IMR-90 (cell line): Measurements from ENCODE around the gene DNAH5. TPM values are rescaled to one million over a fixed set of nuclear protein-coding genes. Genes with fewer than 3 reads are reported as not detected.

Experiments used
- ATAC-seq: fragments of 200-7000 bp; cut with Tn5 transposase; 2 replicates; pipeline ENCODE4 v1.9.1; 2020; ENCODE audit warnings: low read depth, mild to moderate bottlenecking, moderate library complexity
- BruUV-seq: library from RNA; stranded (reverse); fragments of 400-500 nt; replicated peaks from 2 replicates; lab custom pipeline; 2021; lab: Mats Ljungman, UMichigan
- CTCF ChIA-PET: fragments of 300-600 bp; formaldehyde crosslinking; extraction: SDS; loops from one replicate; lab custom pipeline; 2021; ENCODE audit warnings: antibody characterized with exemption; lab: Yijun Ruan, JAX
- POLR2A ChIA-PET: fragments of 300-600 bp; sonication (Branson Sonifier 250); formaldehyde crosslinking; loops from one replicate; lab custom pipeline; 2022; ENCODE audit warnings: antibody characterized with exemption; ENCODE audit not compliant: unreplicated experiment; lab: Charles Lee
- DNase-seq: peaks from one replicate; pipeline ENCODE4 v3.0.0; 2013
- H2AFZ ChIP-seq: replicated peaks from 2 replicates; pipeline ENCODE3; 2013; ENCODE audit warnings: low read length, mild to moderate bottlenecking; ENCODE audit not compliant: poor library complexity
- H2AK5ac ChIP-seq: 2 replicates; pipeline ENCODE4 v1.6.1; 2013; ENCODE audit warnings: low read depth, low read length, inconsistent platforms
- H2AK9ac ChIP-seq: replicated peaks from 2 replicates; pipeline ENCODE3; 2013; ENCODE audit warnings: mild to moderate bottlenecking, low read depth, low read length, moderate library complexity; ENCODE audit not compliant: poor library complexity
- H2BK120ac ChIP-seq: 2 replicates; pipeline ENCODE4 v1.6.1; 2013; ENCODE audit warnings: low read depth, low read length, inconsistent platforms
- H2BK15ac ChIP-seq: 3 replicates; pipeline ENCODE4 v1.6.1; 2013; ENCODE audit warnings: low read depth, low read length, inconsistent platforms
- H2BK20ac ChIP-seq: 2 replicates; pipeline ENCODE4 v1.6.1; 2013; ENCODE audit warnings: low read depth, mild to moderate bottlenecking, inconsistent platforms, low read length, moderate library complexity
- H2BK5ac ChIP-seq: 2 replicates; pipeline ENCODE4 v1.6.1; 2013; ENCODE audit warnings: mild to moderate bottlenecking, low read depth, low read length, inconsistent platforms; ENCODE audit not compliant: poor library complexity, severe bottlenecking
- H3K14ac ChIP-seq: replicated peaks from 2 replicates; pipeline ENCODE4 v1.6.1; 2013; ENCODE audit warnings: low read depth, low read length, inconsistent platforms
- H3K18ac ChIP-seq: 2 replicates; pipeline ENCODE4 v1.6.1; 2013; ENCODE audit warnings: low read depth, low read length, control low read depth
- H3K23ac ChIP-seq: 2 replicates; pipeline ENCODE4 v1.6.1; 2013; ENCODE audit warnings: low read depth, low read length, inconsistent platforms
- H3K27ac ChIP-seq: 2 replicates; pipeline ENCODE4 v1.5.1; 2013; ENCODE audit warnings: mild to moderate bottlenecking, control low read depth, low read length; ENCODE audit not compliant: insufficient read depth
- H3K27me3 ChIP-seq: 2 replicates; pipeline ENCODE4 v1.6.1; 2013; ENCODE audit warnings: low read length; ENCODE audit not compliant: control insufficient read depth, insufficient read depth
- H3K36me3 ChIP-seq: 2 replicates; pipeline ENCODE4 v1.6.1; 2013; ENCODE audit warnings: low read length, mixed read lengths; ENCODE audit not compliant: control insufficient read depth, insufficient read depth
- H3K4ac ChIP-seq: 2 replicates; pipeline ENCODE4 v1.6.1; 2013; ENCODE audit warnings: low read depth, low read length, inconsistent platforms
- H3K4me1 ChIP-seq: 2 replicates; pipeline ENCODE4 v1.6.1; 2013; ENCODE audit warnings: low read length, mixed read lengths; ENCODE audit not compliant: control insufficient read depth, insufficient read depth
- H3K4me2 ChIP-seq: 2 replicates; pipeline ENCODE4 v1.6.1; 2013; ENCODE audit warnings: low read depth, mild to moderate bottlenecking, control low read depth, low read length, moderate library complexity
- H3K4me3 ChIP-seq: 2 replicates; pipeline ENCODE4 v1.5.1; 2013; ENCODE audit warnings: low read depth, mild to moderate bottlenecking, control low read depth, low read length, moderate library complexity; ENCODE audit not compliant: insufficient read depth
- H3K56ac ChIP-seq: 2 replicates; pipeline ENCODE4 v1.6.1; 2013; ENCODE audit warnings: low read length, inconsistent platforms; ENCODE audit not compliant: insufficient read depth; ENCODE audit errors: extremely low read depth
- H3K79me1 ChIP-seq, 2 experiments: 2 replicates each; pipeline ENCODE4 v1.6.1; 2013; ENCODE audit warnings: low read length in 2 of 2, inconsistent platforms in 1 of 2, low read depth in 1 of 2
- H3K9ac ChIP-seq: 2 replicates; pipeline ENCODE4 v1.6.1; 2013; ENCODE audit warnings: low read depth, low read length, control low read depth
- H3K9me1 ChIP-seq: 2 replicates; pipeline ENCODE4 v1.6.1; 2013; ENCODE audit warnings: low read length, inconsistent platforms; ENCODE audit not compliant: insufficient read depth
- H3K9me3 ChIP-seq: 2 replicates; pipeline ENCODE4 v1.6.1; 2013; ENCODE audit warnings: low read length; ENCODE audit not compliant: control insufficient read depth, insufficient read depth
- H4K20me1 ChIP-seq: 2 replicates; pipeline ENCODE4 v1.6.1; 2013; ENCODE audit warnings: low read length, inconsistent platforms; ENCODE audit not compliant: insufficient read depth
- H4K5ac ChIP-seq: 2 replicates; pipeline ENCODE4 v1.6.1; 2013; ENCODE audit warnings: mild to moderate bottlenecking, low read depth, low read length, control low read depth
- H4K8ac ChIP-seq, 2 experiments: 2 replicates each; pipeline ENCODE4 v1.6.1; 2013; ENCODE audit warnings: low read depth in 2 of 2, low read length in 2 of 2, control low read depth in 1 of 2, inconsistent platforms in 1 of 2
- H4K91ac ChIP-seq: 2 replicates; pipeline ENCODE4 v1.6.1; 2013; ENCODE audit warnings: low read depth, low read length, inconsistent platforms; ENCODE audit not compliant: insufficient read depth
- CEBPB ChIP-seq: IDR thresholded peaks from 2 replicates; pipeline ENCODE4 v1.6.1; 2012; ENCODE audit warnings: low read depth, low read length, improper control_type of control experiment
- FOS ChIP-seq: fragments of 150-350 bp; IDR thresholded peaks from 2 replicates; pipeline ENCODE4 v1.6.1; 2016; ENCODE audit warnings: low read depth, low read length
- MAFK ChIP-seq: IDR thresholded peaks from 2 replicates; pipeline ENCODE4 v1.6.1; 2012; ENCODE audit warnings: low read depth, low read length, improper control_type of control experiment
- MXI1 ChIP-seq: IDR thresholded peaks from 2 replicates; pipeline ENCODE4 v1.6.1; 2012; ENCODE audit warnings: low read depth, mild to moderate bottlenecking, low read length, moderate library complexity, borderline replicate concordance
- NFE2L2 ChIP-seq: fragments of 150-350 bp; IDR thresholded peaks from 2 replicates; pipeline ENCODE4 v1.6.1; 2016; ENCODE audit warnings: low read depth, mild to moderate bottlenecking, low read length
- POLR2A ChIP-seq: IDR thresholded peaks from 2 replicates; pipeline ENCODE4 v1.6.1; 2012; ENCODE audit warnings: mild to moderate bottlenecking, low read depth, low read length
- RCOR1 ChIP-seq: IDR thresholded peaks from 2 replicates; pipeline ENCODE4 v1.6.1; 2012; ENCODE audit warnings: mild to moderate bottlenecking, low read length, improper control_type of control experiment; ENCODE audit not compliant: insufficient replicate concordance
- RFX5 ChIP-seq: IDR thresholded peaks from 2 replicates; pipeline ENCODE4 v1.8.0; 2012; ENCODE audit warnings: low read depth, mild to moderate bottlenecking, low read length, moderate library complexity
- SMC3 ChIP-seq: fragments of 150-350 bp; IDR thresholded peaks from 2 replicates; pipeline ENCODE4 v1.6.1; 2016; ENCODE audit warnings: low read depth, mild to moderate bottlenecking, antibody characterized with exemption, low read length, moderate library complexity
- WGBS, 2 experiments: methylation state at CpG; one replicate each; pipeline versions ENCODE4 v1.1.5 to v1.1.7; 2013; ENCODE audit warnings: missing lambda C conversion rate in 2 of 2; ENCODE audit not compliant: insufficient read length in 1 of 2; ENCODE audit errors: extremely low coverage in 2 of 2; 5-methylcytosine and 5-hydroxymethylcytosine counted together
- dilution Hi-C: fragments of 300-500 bp; cut with HindIII; formaldehyde crosslinking; loops from one replicate; pipeline ENCODE4 v1.14.3; 2018; ENCODE audit warnings: low sequenced_read_pairs; ENCODE audit not compliant: unreplicated experiment
- in situ Hi-C: fragments of 300-500 bp; cut with MboI; formaldehyde crosslinking; loops from 3 replicates; pipeline ENCODE4 v1.14.3; 2019; ENCODE audit warnings: low sequenced_read_pairs, inconsistent platforms, mixed read lengths
- intact Hi-C: fragments of 100-400 bp; cut with micrococcal nuclease; formaldehyde crosslinking; loops from 2 replicates; pipeline ENCODE4 v1.10.0; 2022
- polyA plus RNA-seq, 3 experiments: library from polyadenylated mRNA; depleted of rRNA; stranded (reverse); fragments of >200 nt; gene quantifications; 2 replicates each; pipeline ENCODE4 v1.2.3, GENCODE V29; 2012; ENCODE audit warnings: low replicate concordance in 1 of 3
- total RNA-seq: library from RNA; depleted of rRNA; stranded (reverse); fragments of >200 nt; gene quantifications from 2 replicates; pipeline ENCODE4 v1.2.3, GENCODE V29; 2012
- TF ChIP-seq, protein P1 (sequence below): conservative IDR thresholded peaks from 2 replicates; pipeline ENCODE4 v1.5.1; 2012; ENCODE audit warnings: mild to moderate bottlenecking, low read depth, low read length, improper control_type of control experiment
- TF ChIP-seq, protein P2 (sequence below): fragments of 150-350 bp; IDR thresholded peaks from 2 replicates; pipeline ENCODE4 v1.6.1; 2016; ENCODE audit warnings: low read depth, mild to moderate bottlenecking, low read length, moderate library complexity, borderline replicate concordance
- TF ChIP-seq, protein P3 (sequence below): fragments of 150-350 bp; IDR thresholded peaks from 2 replicates; pipeline ENCODE4 v1.6.1; 2017; ENCODE audit warnings: mild to moderate bottlenecking, antibody characterized with exemption, low read length, low read depth

Gene DNAH5
- total and polyA plus RNA-seq, 2 of the 4 experiments (the other 2 are of a cell fraction) = 1.9 to 4.3 TPM

DNA sequence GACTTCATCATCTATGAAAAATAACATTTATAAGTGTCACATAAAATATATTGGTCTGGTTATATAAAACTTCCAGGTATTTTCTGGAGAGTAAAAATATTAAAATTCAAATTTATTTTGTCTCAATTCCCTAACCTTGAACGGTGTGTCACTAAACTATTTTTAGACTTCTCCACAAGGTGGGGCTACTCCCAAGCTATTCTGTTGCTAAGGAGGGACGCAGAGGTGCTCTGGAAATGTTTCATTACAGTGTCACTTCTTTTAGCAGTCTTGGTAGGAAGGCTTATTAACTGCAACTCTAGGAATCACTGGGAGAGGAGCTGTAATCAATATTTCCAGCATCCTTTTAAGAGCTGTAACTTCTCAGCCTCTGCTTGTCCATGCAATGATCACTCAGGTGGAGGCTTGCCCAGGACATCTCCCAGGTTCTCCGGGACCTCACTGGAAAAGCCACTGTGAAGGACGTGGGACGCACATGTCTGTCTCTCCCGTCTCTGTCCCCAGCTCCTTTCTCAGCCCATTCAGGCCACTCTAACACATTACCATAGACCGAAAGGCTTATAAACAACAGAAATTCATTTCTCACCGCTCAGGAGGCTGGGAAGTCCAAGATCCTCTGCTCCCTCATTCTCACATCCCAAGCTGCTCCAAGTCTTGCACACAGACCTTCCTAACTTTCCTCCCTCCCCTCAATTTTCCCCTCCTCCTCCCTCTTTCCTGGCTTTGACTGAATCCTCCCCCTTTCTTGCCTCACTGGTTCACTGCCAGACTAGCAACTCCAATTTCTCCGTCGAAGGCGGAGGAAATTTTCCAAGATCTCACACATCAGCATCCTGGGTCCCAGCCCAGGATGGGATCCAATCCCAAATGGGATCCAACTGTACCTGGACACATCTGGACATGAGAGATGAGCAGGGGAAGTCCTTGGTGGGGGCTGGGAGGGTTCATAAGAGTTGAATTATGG lies 32.7 kb upstream of the DNAH5 start:
- peak; percentile 70 for DNase-seq
- no peak overlapping the region for H2AK9ac ChIP-seq
- in situ Hi-C loops = loop anchor here (25.0 kb wide), 1 partner anchor 685 kb away; the partner anchor contains the start of gene OTULIN
- TF ChIP-seq, protein P1, sequence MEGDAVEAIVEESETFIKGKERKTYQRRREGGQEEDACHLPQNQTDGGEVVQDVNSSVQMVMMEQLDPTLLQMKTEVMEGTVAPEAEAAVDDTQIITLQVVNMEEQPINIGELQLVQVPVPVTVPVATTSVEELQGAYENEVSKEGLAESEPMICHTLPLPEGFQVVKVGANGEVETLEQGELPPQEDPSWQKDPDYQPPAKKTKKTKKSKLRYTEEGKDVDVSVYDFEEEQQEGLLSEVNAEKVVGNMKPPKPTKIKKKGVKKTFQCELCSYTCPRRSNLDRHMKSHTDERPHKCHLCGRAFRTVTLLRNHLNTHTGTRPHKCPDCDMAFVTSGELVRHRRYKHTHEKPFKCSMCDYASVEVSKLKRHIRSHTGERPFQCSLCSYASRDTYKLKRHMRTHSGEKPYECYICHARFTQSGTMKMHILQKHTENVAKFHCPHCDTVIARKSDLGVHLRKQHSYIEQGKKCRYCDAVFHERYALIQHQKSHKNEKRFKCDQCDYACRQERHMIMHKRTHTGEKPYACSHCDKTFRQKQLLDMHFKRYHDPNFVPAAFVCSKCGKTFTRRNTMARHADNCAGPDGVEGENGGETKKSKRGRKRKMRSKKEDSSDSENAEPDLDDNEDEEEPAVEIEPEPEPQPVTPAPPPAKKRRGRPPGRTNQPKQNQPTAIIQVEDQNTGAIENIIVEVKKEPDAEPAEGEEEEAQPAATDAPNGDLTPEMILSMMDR = peak; percentile 63
- no peak for TF ChIP-seq MXI1
- no peak for TF ChIP-seq MAFK
- TF ChIP-seq, protein P2, sequence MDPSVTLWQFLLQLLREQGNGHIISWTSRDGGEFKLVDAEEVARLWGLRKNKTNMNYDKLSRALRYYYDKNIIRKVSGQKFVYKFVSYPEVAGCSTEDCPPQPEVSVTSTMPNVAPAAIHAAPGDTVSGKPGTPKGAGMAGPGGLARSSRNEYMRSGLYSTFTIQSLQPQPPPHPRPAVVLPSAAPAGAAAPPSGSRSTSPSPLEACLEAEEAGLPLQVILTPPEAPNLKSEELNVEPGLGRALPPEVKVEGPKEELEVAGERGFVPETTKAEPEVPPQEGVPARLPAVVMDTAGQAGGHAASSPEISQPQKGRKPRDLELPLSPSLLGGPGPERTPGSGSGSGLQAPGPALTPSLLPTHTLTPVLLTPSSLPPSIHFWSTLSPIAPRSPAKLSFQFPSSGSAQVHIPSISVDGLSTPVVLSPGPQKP = no peak
- TF ChIP-seq NFE2L2 = no peak
- peak; percentile 83 for TF ChIP-seq RFX5
- TF ChIP-seq CEBPB = no peak
- TF ChIP-seq, protein P3, sequence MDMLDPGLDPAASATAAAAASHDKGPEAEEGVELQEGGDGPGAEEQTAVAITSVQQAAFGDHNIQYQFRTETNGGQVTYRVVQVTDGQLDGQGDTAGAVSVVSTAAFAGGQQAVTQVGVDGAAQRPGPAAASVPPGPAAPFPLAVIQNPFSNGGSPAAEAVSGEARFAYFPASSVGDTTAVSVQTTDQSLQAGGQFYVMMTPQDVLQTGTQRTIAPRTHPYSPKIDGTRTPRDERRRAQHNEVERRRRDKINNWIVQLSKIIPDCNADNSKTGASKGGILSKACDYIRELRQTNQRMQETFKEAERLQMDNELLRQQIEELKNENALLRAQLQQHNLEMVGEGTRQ = no peak
- no peak for TF ChIP-seq RCOR1
- peak; percentile 61 for TF ChIP-seq SMC3
- no peak for TF ChIP-seq POLR2A
- TF ChIP-seq FOS = no peak

More for the DNA sequence above, 32.7 kb upstream of the DNAH5 start:
- peak overlapping the region; percentile 6 for H2BK20ac ChIP-seq
- 88% methylated on average over 4 of the region's 11 CpGs; no CpG with 5 or more reads in 1 of the 2 experiments for WGBS, 2 experiments
- H3K14ac ChIP-seq = peak overlapping the region; percentile 57; the same call in 1 of the 2 replicates
- no peak overlapping the region for H3K4me2 ChIP-seq
- H3K36me3 ChIP-seq = peaks cover 9% of the 10 kb centered on the region; the same call in 1 of the 2 replicates
- peak overlapping the region; percentile 60 for H4K91ac ChIP-seq
- H3K9me1 ChIP-seq = peaks cover 12% of the 10 kb centered on the region; the same call in 1 of the 2 replicates
- H2AFZ ChIP-seq = peak overlapping the region; percentile 36
- POLR2A ChIA-PET = interaction anchor here (0.6 kb wide), 1 partner anchor 129 kb away, joined by 3 read pairs; no protein-coding TSS in a partner anchor
- no peak overlapping the region for H3K18ac ChIP-seq
- H3K27ac ChIP-seq = no peak overlapping the region
- no peaks in the 10 kb centered on the region for H3K9me3 ChIP-seq
- H4K5ac ChIP-seq = no peak overlapping the region
- H4K20me1 ChIP-seq = peaks cover 5% of the 10 kb centered on the region; the same call in 1 of the 2 replicates
- BruUV-seq = no TSS peak
- peak overlapping the region; percentile 57 for H2BK120ac ChIP-seq
- dilution Hi-C loops = no loop called here
- H2AK5ac ChIP-seq = peak overlapping the region; percentile 85
- H4K8ac ChIP-seq = peak overlapping the region in 1 of 2 experiments; percentile 59; a peak in 2 of 4 replicates
- H3K4ac ChIP-seq = peak overlapping the region; percentile 42
- no peak overlapping the region for H3K56ac ChIP-seq
- CTCF ChIA-PET = interaction anchor here (1.1 kb wide), 1 partner anchor 293 kb away, joined by 3 read pairs; no protein-coding TSS in a partner anchor
- no peak overlapping the region for H3K9ac ChIP-seq
- H3K79me1 ChIP-seq = peaks cover 27 to 57% of the 10 kb centered on the region in 2 experiments
- H3K4me3 ChIP-seq = no peak overlapping the region
- H3K4me1 ChIP-seq = peaks cover 5% of the 10 kb centered on the region
- H2BK5ac ChIP-seq = no peak overlapping the region
- H2BK15ac ChIP-seq = peak overlapping the region; percentile 39; the same call in 1 of the 3 replicates
- intact Hi-C loops = loop anchor here (5.0 kb wide), 1 partner anchor 1035 kb away; no protein-coding TSS in a partner anchor
- peak overlapping the region; percentile 59; the same call in 1 of the 2 replicates for H3K23ac ChIP-seq
- no peaks in the 10 kb centered on the region for H3K27me3 ChIP-seq
- peak; percentile 86 for ATAC-seq
